Measurements from ENCODE around the gene MARCHF9.

The MARCHF9 gene

GRCh38 chr12:57737467-57738460 is 17.1 kb upstream of the MARCHF9 start:
- DNase-seq (ENCODE audit: low read depth): no peak

GRCh38 chr12:57738661-57739237 is 16.2 kb upstream of the MARCHF9 start, which contains the start of gene AGAP2:
Gene AGAP2, minus strand, starts transcription at chr12:57738742. Its CDS starts 496 bp downstream, at chr12:57738246.
- no peak for DNase-seq (ENCODE audit: low read depth)

GRCh38 chr12:57739387-57739786 is 15.5 kb upstream of the MARCHF9 start:
- no peak for DNase-seq (ENCODE audit: low read depth)

- no peak for DNase-seq (ENCODE audit: low read depth)
These were observed 14.9 kb upstream of the MARCHF9 start for GRCh38 chr12:57739914-57740538.

GRCh38 chr12:57740656-57741412 is 14.1 kb upstream of the MARCHF9 start:
- DNase-seq (ENCODE audit: low read depth): peak; percentile 56

GRCh38 chr12:57741413-57741789 is 13.5 kb upstream of the MARCHF9 start:
- no peak for DNase-seq (ENCODE audit: low read depth)

GRCh38 chr12:57741844-57742738 is 12.8 kb upstream of the MARCHF9 start:
- peak; percentile 60 for DNase-seq (ENCODE audit: low read depth)

GRCh38 chr12:57743769-57744168 is 11.1 kb upstream of the MARCHF9 start:
- DNase-seq (ENCODE audit: low read depth): no peak

- peak; percentile 31 for DNase-seq (ENCODE audit: low read depth)
These were observed 10.6 kb upstream of the MARCHF9 start for GRCh38 chr12:57744194-57744776.

- peak; percentile 90 for DNase-seq (ENCODE audit: low read depth)
These were observed 10.0 kb upstream of the MARCHF9 start, which contains the start of gene TSPAN31 for GRCh38 chr12:57744777-57745484. Gene TSPAN31, plus strand, starts transcription at chr12:57745039. Its CDS starts 116 bp downstream, at chr12:57745155.

- no peak for DNase-seq (ENCODE audit: low read depth)
These were observed 9.4 kb upstream of the MARCHF9 start for GRCh38 chr12:57745485-57745881.

- DNase-seq (ENCODE audit: low read depth): no peak
These were observed 8.9 kb upstream of the MARCHF9 start for GRCh38 chr12:57746025-57746424.

- DNase-seq (ENCODE audit: low read depth): no peak
These were observed 5.8 kb upstream of the MARCHF9 start for GRCh38 chr12:57749061-57749460.

- no peak for DNase-seq (ENCODE audit: low read depth)
These were observed 4.1 kb upstream of the MARCHF9 start for GRCh38 chr12:57750561-57751431.

GRCh38 chr12:57751432-57751787 is 3.5 kb upstream of the MARCHF9 start:
- DNase-seq (ENCODE audit: low read depth): no peak

- peak; percentile 96 for DNase-seq (ENCODE audit: low read depth)
These were observed 2.9 kb upstream of the MARCHF9 start, which contains the start of gene CDK4 for GRCh38 chr12:57751788-57752667. Gene CDK4, minus strand, starts transcription at chr12:57752310. Its CDS starts 593 bp downstream, at chr12:57751717.

GRCh38 chr12:57752668-57753000 is 2.3 kb upstream of the MARCHF9 start:
- DNase-seq (ENCODE audit: low read depth): no peak
